GM18526 (cell line): ENCODE results near the gene PLEKHH2.
A peak's percentile ranks its signal among the peaks of the same experiment; 100 is the strongest.

Source experiments
- POLR2A ChIP-seq: IDR thresholded peaks from 3 replicates; pipeline ENCODE4 v1.6.1; 2011; ENCODE audit not compliant: insufficient read length; ENCODE audit errors: extremely low read depth

The PLEKHH2 gene

GRCh38 chr2:43766006-43766405 lies 128.9 kb downstream of the PLEKHH2 start:
- no peak for TF ChIP-seq POLR2A

- TF ChIP-seq POLR2A: peak; percentile 39
Measured at GRCh38 chr2:43773876-43774613, 137.0 kb downstream of the PLEKHH2 start, which contains the start of gene DYNC2LI1. Gene DYNC2LI1 (plus strand): TSS chr2:43774039. CDS start chr2:43774139, 100 bp downstream.

GRCh38 chr2:43774617-43775016 lies 137.6 kb downstream of the PLEKHH2 start:
- no peak for TF ChIP-seq POLR2A

- TF ChIP-seq POLR2A: no peak
Measured at GRCh38 chr2:43776324-43776723, 139.3 kb downstream of the PLEKHH2 start.

DNA sequence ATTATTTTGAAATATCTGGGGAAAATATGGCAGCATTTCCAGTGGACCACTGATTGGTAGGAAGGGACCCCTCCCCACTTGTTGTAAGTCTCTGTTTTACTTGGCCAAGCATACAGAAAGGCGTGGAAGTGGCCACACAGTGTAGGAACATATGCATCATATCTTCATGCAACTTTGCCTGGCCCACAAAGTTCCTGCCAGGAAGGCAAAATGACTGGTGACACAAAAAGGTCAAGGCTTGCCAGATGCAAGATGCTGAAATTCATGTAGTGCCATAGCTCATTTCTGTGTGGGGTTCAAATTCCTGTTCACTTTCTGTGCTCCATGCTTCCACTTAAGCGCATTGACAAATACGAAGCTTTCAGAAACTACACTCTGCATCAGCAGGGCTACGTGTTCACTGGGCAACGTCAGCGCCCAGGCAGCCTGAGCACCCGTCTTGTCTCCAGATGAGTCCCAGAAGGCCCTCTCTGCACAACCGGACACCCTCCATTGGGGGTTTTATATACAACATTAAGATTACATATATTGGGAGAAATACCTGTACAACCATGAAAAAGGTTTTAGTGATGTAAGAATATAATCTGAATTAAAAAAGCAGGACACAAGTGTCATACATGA lies 140.4 kb downstream of the PLEKHH2 start:
- no peak for TF ChIP-seq POLR2A

DNA sequence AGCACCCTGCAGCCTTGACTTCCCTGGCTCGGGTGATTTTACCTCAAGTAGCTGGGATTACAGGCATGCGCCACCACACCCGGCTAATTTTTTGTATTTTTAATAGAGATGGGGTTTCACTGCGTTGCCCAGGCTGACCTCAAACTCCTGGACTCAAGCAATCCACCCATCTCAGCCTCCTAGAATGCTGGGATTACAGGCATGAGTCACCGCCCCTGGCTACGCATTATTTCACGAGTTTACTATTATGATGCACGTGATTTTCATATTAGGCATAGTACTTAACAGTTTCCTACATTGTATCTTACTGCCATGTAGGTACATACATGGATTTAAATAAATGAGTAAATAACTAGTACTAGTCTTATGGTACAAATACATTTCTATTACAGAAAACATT lies 141.2 kb downstream of the PLEKHH2 start:
- no peak for TF ChIP-seq POLR2A

- no peak for TF ChIP-seq POLR2A
Measured at GRCh38 chr2:43787895-43788294, 150.8 kb downstream of the PLEKHH2 start.

DNA sequence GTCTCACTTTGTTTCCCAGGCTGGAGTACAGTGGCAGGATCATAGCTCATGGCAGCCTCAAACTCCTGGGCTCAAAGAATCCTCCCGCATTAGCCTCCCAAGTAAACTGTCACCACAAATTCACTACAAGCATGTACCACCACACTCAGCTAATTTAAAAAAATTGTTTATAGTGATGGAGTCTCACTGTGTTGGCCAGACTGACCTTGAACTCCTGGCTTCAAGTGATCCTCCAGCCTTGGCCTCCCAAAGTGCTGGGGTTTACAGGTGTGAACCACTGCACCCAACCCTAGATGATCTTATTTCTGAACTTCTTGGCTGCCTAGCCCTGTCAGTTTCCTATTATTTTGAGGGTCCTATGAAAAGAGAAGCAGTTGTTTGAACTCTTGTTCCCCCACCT lies 151.6 kb downstream of the PLEKHH2 start:
- no peak for TF ChIP-seq POLR2A

- no peak for TF ChIP-seq POLR2A
Measured at GRCh38 chr2:43790147-43790546, 153.1 kb downstream of the PLEKHH2 start.

DNA sequence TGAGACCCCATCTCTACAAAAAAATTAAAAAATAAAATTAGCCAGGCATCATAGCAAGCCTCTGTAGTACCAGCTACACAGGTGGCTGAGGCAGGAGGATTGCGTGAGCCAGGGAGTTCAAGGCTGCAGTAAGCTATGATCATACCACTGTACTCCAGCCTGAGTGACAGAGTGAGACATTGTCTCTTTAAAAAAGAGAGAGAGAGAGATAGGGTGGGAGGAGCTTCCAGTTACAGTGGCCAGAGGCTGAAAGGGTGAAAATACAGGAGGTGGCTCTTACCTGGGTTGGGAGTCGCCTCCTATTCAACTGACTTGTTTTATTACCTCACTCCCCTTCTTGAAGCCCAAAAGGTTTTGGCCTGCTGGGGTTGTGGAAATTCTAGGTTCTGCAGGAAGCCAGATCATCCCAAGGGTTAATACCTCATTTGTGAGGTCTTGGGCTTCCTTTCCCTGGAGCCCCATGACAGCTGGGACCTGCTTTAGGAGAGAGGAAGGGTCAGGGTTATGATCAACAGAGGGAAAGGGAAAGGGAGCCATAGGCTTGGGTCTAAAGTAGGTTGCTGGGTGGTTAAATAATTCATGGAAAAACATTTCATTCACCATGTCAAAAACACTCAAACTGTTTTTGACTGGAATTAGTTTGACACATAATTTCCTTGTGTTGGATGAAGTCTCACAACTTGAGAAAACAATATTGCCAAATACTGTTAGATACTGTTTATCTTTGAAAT lies 154.1 kb downstream of the PLEKHH2 start:
- no peak for TF ChIP-seq POLR2A

DNA sequence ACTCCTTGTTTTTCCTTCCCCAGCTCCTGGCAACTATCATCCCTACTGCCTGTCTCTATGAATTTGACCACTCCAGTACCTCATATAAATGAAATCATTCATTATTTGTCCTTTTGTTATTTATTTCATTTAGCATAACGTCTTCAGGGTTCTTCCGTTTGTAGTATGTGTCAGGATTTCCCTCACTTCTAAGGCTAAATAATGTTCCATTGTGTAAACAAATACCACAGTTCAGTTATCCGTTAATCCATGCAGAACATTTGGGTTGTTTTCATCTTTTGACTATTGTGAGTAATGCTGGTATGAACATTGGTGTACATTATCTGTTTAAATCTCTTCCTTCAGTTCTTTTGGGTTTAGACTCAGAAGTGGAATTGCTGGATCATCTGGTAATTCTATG lies 155.6 kb downstream of the PLEKHH2 start:
- TF ChIP-seq POLR2A: no peak

GRCh38 chr2:43794956-43795355 lies 157.9 kb downstream of the PLEKHH2 start:
- no peak for TF ChIP-seq POLR2A

GRCh38 chr2:43796206-43796605 lies 159.1 kb downstream of the PLEKHH2 start:
- TF ChIP-seq POLR2A: no peak

DNA sequence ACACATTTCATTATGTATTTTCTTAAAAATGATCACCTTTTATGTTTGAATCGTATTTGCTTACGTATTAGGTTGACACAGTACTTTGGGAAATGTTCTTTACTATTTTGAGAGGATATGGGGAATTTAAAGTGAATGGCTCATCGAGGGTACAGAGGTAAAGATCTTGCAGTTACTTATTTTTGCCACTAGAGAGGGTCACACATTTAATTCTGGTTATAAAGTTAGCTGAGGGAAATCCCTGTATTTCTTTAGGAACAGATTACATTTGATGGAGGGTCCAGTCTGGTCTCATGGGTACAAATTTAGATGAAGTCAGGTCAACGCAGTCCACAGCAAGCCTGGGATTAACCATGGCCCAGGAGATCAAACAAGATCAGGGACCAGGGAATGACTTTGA lies 161.2 kb downstream of the PLEKHH2 start:
- TF ChIP-seq POLR2A: no peak

GRCh38 chr2:43800894-43801293 lies 163.8 kb downstream of the PLEKHH2 start:
- no peak for TF ChIP-seq POLR2A

- no peak for TF ChIP-seq POLR2A
Measured at GRCh38 chr2:43802135-43802534, 165.1 kb downstream of the PLEKHH2 start.
